Endometrium (tissue), 2 donors: ENCODE data around the gene COX15.
"Not testable (repeated sequence)": the region's sequence is repeated elsewhere in the genome, so short reads cannot be mapped to it uniquely, and the experiment has no call there.

Experiments
- FAIRE-seq: peaks from 2 replicates; lab custom pipeline; 2012; peaks lifted over from hg19 to GRCh38; lab: Jason Lieb, UNC
- donor health status: control.
- donor health status: control.

Gene COX15

GRCh38 chr10:99740933-99741559 is 9.1 kb upstream of the COX15 start:
- FAIRE-seq: no peak

DNA sequence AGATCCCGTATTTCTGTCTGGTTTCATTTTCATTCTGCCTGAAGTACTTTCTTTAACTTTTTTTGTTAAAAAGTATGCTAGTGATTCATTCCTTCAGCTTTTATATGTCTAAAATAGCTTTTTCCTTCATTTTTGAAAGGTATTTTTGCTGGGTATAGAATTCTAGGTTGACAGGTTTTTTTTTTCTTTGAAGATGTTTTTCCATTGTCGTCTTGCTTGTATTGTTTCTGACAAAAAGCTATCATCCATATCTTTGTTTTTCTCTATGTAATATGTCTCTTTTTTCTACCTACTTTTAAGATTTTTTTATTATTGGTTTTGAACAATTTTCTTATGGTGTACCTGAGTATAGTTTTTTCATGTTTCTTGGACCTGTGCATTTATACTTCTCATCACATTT is 8.3 kb upstream of the COX15 start:
- FAIRE-seq: no peak

- not testable (repeated sequence) for FAIRE-seq
These were observed 2.2 kb upstream of the COX15 start for GRCh38 chr10:99734111-99734510.

DNA sequence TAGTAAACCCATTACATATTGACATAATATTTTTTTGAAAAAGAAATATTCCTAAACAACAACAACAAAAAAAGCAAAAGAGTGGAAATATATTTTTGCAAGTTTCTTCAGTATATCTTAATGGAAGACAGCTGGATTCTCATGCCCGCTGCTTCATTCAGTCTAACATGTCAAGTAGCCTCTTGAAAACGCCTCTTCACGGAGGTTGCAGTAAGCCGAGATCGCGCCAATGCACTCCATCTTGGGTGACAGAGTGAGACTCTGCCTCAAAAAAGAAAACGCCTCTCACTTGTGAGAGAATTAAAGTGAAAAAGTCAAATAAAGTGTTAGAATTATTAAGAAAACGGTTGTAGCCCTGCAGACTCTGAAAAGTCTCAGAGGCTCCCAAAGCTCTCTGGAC is 1.4 kb upstream of the COX15 start:
- FAIRE-seq: no peak

GRCh38 chr10:99731306-99732032 is 458 bp downstream of the COX15 start:
- no peak for FAIRE-seq

- no peak for FAIRE-seq
These were observed 1.9 kb downstream of the COX15 start for GRCh38 chr10:99730026-99730425.

- FAIRE-seq: no peak
These were observed 11.5 kb downstream of the COX15 start for GRCh38 chr10:99720387-99720786.

GRCh38 chr10:99714446-99714845 is 17.5 kb downstream of the COX15 start:
- FAIRE-seq: no peak

DNA sequence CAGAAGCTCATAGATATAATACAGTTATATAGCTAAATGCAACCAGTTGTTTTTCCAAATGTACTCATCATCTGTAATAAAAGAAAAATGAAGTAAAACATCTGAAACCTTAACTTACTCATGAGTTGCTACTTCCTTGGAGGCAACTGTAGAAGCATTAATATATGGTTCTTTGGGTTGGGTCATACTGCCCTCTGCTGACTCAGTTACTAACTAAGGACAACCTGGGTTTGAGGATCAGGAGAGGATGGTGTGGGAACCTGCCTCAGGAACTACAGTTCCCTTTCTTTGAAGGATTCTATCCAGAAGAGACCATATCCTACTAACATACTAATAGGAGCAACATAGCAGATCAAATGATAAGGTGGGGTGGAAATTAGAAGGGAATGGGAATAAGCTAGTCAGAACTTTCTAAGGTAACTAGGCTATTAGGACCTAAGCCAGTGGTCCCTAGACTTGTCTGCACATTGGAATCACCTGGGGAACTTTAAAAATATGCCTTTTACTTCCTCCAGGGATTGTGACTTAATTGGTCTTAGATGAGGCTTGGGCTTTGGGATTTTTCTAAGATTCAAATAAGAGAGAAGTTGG is 20.7 kb downstream of the COX15 start:
- FAIRE-seq: no peak

- FAIRE-seq: no peak
These were observed 22.3 kb downstream of the COX15 start for GRCh38 chr10:99709480-99710229.

- peak; percentile 78 for FAIRE-seq
These were observed 23.4 kb downstream of the COX15 start for GRCh38 chr10:99708428-99709012.

GRCh38 chr10:99700649-99701048 is 31.3 kb downstream of the COX15 start:
- FAIRE-seq: no peak

- no peak for FAIRE-seq
These were observed 33.3 kb downstream of the COX15 start for GRCh38 chr10:99698504-99699080.

DNA sequence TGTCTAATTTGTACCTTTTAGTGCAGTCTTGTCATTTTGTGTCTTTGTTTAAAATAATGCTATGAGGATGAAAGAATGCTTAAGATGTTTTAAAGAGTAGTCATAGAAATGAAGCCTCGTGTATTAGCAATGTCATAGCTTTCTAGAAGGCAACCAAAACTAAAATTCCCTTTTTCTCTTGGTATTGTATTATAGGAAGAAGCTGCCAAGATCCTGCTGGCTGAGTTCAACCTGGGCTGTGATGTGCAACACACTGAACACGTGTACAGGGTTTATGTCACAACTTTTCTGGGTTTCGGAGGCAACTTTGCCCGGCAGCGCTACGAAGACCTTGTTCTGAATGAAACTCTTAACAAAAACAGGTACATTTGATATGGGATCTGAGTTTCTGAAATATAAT is 36.2 kb downstream of the COX15 start:
- FAIRE-seq: no peak

DNA sequence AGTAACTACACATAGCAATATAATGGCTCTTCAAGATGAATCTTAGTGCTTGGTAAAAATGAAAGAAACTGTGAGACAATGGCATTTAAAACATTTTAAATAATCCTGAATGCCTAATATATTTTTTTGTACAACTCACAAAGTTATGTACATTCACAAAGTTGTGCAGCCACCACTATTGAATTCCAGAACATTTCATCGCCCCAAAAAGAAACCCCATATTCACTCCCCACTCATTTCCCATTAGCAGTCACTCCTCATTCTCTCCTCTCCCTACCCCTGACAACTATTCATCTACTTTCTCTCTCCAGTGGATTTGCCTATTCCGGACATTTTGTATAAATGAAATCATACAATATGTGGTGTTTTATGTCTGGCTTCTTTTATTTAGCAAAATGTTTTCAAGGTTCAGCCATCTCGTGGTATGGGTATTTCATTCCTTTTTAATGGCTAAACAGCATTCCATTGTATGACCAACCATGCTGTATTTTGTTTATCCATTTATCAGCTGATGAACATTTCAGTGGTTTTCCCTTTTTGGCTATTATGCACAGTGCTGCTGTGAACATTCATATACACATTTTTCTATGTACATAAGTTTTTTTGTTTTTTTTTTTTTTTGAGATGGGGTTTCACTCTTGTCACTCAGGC is 37.9 kb downstream of the COX15 start:
- no peak for FAIRE-seq

GRCh38 chr10:99689461-99689860 is 42.5 kb downstream of the COX15 start:
- no peak for FAIRE-seq

DNA sequence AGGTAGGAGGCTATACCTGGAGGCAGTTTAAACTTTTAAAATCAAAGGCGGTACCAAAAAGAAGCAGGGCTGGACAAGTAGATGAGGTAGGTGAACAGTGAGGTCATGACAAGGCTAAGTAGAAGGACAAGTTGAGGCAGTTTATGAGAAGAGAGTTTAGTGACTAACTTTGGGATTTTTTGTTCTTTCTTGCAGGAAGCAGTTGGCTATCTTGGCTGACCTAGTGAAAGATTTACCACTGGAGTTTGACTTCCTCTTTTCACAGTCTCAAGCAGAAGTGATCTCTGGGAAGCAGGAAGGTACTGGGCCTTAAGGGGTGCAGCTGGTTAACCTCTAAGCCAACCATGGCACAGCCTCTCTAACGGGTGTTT is 46.3 kb downstream of the COX15 start:
- no peak for FAIRE-seq

DNA sequence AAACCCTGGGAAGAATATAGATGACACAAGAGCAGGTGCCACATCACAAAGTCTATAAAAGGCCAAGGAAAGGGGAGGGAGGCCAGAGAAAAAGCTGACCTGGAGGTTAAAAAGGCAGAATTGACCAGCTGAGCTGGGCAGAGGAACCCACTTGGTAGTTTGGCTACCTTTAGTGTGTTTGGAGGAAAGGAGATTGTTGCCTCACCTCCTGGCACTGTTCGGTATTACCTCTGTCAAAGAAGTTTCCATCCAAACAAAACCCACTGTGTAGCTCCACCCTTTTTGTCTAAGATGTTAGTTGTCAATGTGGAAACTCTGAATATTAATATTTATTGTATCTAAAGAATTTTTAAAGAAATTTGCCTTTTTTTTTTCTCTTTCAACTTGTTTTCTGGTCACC is 49.2 kb downstream of the COX15 start:
- no peak for FAIRE-seq
